GM12878 (cell line): ENCODE data around the gene ARSA. TPM values are rescaled to one million over a fixed set of nuclear protein-coding genes. Genes with fewer than 3 reads are reported as not detected.

Experiments used
- EP300 ChIP-seq, 2 experiments: fragments of 150-350 bp in 1 of 2; IDR thresholded peaks; 2 replicates each; pipeline ENCODE4 v1.6.1; 2011 to 2012; ENCODE audit warnings: low read depth in 2 of 2, low read length in 2 of 2, borderline replicate concordance in 1 of 2, improper control_type of control experiment in 1 of 2, inconsistent platforms in 1 of 2; ENCODE audit not compliant: control insufficient read depth in 1 of 2
- GABPA ChIP-seq: IDR thresholded peaks from 2 replicates; pipeline ENCODE4 v1.6.1; 2014; ENCODE audit warnings: antibody characterized with exemption, low read depth, mild to moderate bottlenecking, inconsistent platforms
- HCFC1 ChIP-seq: fragments of 150-350 bp; IDR thresholded peaks from 2 replicates; pipeline ENCODE4 v1.6.1; 2014; ENCODE audit warnings: low read length
- IRF4 ChIP-seq: IDR thresholded peaks from 2 replicates; pipeline ENCODE4 v1.6.1; 2011; ENCODE audit warnings: low read depth, low read length
- JUND ChIP-seq: IDR thresholded peaks from 2 replicates; pipeline ENCODE4 v1.6.1; 2012; ENCODE audit warnings: low read depth, mild to moderate bottlenecking, low read length, improper control_type of control experiment, moderate library complexity
- MEF2A ChIP-seq: IDR thresholded peaks from 2 replicates; pipeline ENCODE4 v1.6.1; 2011; ENCODE audit warnings: low read depth, mild to moderate bottlenecking, low read length, moderate library complexity; ENCODE audit not compliant: insufficient read depth
- MEF2B ChIP-seq: fragments of 450-650 bp; IDR thresholded peaks from 2 replicates; pipeline ENCODE4 v1.6.1; 2018; ENCODE audit warnings: mild to moderate bottlenecking, moderate library complexity; ENCODE audit not compliant: partially characterized antibody, poor library complexity, severe bottlenecking
- MXI1 ChIP-seq: fragments of 150-350 bp; IDR thresholded peaks from 2 replicates; pipeline ENCODE4 v1.6.1; 2011; ENCODE audit warnings: low read depth, mild to moderate bottlenecking, inconsistent platforms, low read length, improper control_type of control experiment
- MYC ChIP-seq: IDR thresholded peaks from 2 replicates; pipeline ENCODE4 v1.6.1; 2011; ENCODE audit warnings: mild to moderate bottlenecking, low read length, moderate library complexity, inconsistent platforms; ENCODE audit not compliant: insufficient read depth, insufficient replicate concordance, insufficient read length, severe bottlenecking
- PML ChIP-seq: IDR thresholded peaks from 2 replicates; pipeline ENCODE4 v1.6.1; 2012; ENCODE audit warnings: low read length, inconsistent platforms
- RELA ChIP-seq: fragments of 450-650 bp; IDR thresholded peaks from 2 replicates; pipeline ENCODE4 v1.8.0; 2014; ENCODE audit warnings: borderline replicate concordance; ENCODE audit not compliant: partially characterized antibody
- SUZ12 ChIP-seq: fragments of 200-600 bp; sonication (generic); IDR thresholded peaks from one replicate; pipeline ENCODE4 v1.6.1; 2018; ENCODE audit warnings: antibody characterized with exemption, mild to moderate bottlenecking; ENCODE audit not compliant: unreplicated experiment
- WRNIP1 ChIP-seq: IDR thresholded peaks from 2 replicates; pipeline ENCODE4 v1.6.1; 2011; ENCODE audit warnings: low read depth, low read length, improper control_type of control experiment, borderline replicate concordance
- ZNF274 ChIP-seq: IDR thresholded peaks from one replicate; pipeline ENCODE4 v1.8.0; 2011; ENCODE audit not compliant: insufficient read length, insufficient read depth
- ZSCAN29 ChIP-seq: fragments of 450-650 bp; IDR thresholded peaks from 2 replicates; pipeline ENCODE4 v1.6.1; 2017; ENCODE audit warnings: mild to moderate bottlenecking, moderate library complexity
- polyA plus RNA-seq, 11 experiments: library from polyadenylated mRNA; depleted of rRNA in 4 of 11; unstranded in 6 of 11; stranded (reverse) in 5 of 11; fragments of >200 nt; fragmentation: Nextera tagmentation in 4 of 11; fragmentation: Illumina TruSeq in 1 of 11; extraction: Ambion mirVana in 4 of 11; extraction: Trizol in 1 of 11; gene quantifications; 1 replicate in 1 of 11; 2 replicates in 10 of 11; pipeline versions ENCODE4 v1.2.1 to v1.2.3, GENCODE V29; 2011 to 2016; ENCODE audit warnings: inconsistent platforms in 2 of 11, missing spikeins in 2 of 11, low read depth in 1 of 11
- total RNA-seq, 4 experiments: library from RNA; depleted of rRNA in 3 of 4; stranded (reverse); fragments of >200 nt in 3 of 4; fragmentation: Illumina TruSeq in 1 of 4; extraction: Trizol in 1 of 4; gene quantifications; 2 replicates each; pipeline versions ENCODE4 v1.2.1 to v1.2.3, GENCODE V29; 2013 to 2021
- TF ChIP-seq, protein P1 (sequence below): fragments of 450-650 bp; IDR thresholded peaks from 2 replicates; pipeline ENCODE4 v1.6.1; 2014; ENCODE audit warnings: mild to moderate bottlenecking
- TF ChIP-seq, protein P2 (sequence below): IDR thresholded peaks from 2 replicates; pipeline ENCODE4 v1.6.1; 2012; ENCODE audit warnings: low read length, inconsistent platforms
- TF ChIP-seq, protein P3 (sequence below), 3 experiments: IDR thresholded peaks in 2 of 3; conservative IDR thresholded peaks in 1 of 3; 2 replicates each; pipeline ENCODE4 v1.5.1; 2011; ENCODE audit warnings: low read depth in 3 of 3, low read length in 3 of 3, mild to moderate bottlenecking in 3 of 3, control low read depth in 2 of 3, moderate library complexity in 2 of 3, inconsistent platforms in 1 of 3, mixed read lengths in 1 of 3; ENCODE audit not compliant: control insufficient read depth in 2 of 3, insufficient read depth in 1 of 3; ENCODE audit errors: extremely low read depth in 1 of 3
- TF ChIP-seq, protein P4 (sequence below): fragments of 450-650 bp; IDR thresholded peaks from 2 replicates; pipeline ENCODE4 v1.6.1; 2017; ENCODE audit warnings: low read depth, mild to moderate bottlenecking, moderate library complexity
- TF ChIP-seq, protein P5 (sequence below): IDR thresholded peaks from 2 replicates; pipeline ENCODE4 v1.6.1; 2012; ENCODE audit warnings: low read depth, low read length, improper control_type of control experiment

ARSA gene
- total and polyA plus RNA-seq, 10 of the 15 experiments (the other 5 are each of a cell fraction or from before 2014, with no cell fraction given) = 0.39 to 26.3 (median 9.8) TPM

DNA sequence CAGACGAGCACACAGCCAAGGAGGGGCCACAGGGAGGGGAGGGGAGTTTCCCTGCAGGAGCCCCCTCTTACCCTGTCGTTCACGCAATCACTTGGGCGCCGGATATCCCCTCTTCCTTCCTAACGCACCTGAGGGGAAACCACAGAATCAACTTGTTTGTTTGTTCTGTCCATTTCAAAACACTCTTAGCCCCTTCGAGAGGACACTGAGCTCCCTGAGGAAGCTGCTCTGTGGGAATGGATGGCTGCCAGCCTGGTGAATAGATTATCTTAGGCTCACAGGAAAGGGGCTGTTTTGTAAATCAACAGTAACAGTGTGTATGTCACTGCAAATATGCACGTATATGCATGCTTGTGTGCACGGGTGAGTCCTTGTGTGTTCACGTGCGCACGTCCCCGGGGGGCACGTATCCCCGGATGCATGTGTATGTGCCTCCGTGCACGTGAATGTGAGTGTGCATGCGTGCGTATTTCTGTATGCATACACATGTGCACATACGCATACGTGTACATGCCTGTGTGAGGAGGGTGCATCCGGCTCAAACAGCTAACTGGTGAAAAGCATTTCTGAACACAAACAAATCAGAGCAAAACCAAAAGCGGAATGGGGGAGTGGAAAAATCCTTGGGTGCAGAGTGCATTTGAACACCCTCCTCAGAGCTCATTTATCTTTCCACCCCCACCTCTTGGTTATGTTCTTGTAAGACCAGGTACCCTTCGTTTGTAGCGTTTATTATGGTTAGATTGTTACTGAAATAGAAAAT, 7.2 kb downstream of the ARSA start (continued):
- TF ChIP-seq, protein P1, sequence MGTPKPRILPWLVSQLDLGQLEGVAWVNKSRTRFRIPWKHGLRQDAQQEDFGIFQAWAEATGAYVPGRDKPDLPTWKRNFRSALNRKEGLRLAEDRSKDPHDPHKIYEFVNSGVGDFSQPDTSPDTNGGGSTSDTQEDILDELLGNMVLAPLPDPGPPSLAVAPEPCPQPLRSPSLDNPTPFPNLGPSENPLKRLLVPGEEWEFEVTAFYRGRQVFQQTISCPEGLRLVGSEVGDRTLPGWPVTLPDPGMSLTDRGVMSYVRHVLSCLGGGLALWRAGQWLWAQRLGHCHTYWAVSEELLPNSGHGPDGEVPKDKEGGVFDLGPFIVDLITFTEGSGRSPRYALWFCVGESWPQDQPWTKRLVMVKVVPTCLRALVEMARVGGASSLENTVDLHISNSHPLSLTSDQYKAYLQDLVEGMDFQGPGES = no peak
- TF ChIP-seq, protein P2, sequence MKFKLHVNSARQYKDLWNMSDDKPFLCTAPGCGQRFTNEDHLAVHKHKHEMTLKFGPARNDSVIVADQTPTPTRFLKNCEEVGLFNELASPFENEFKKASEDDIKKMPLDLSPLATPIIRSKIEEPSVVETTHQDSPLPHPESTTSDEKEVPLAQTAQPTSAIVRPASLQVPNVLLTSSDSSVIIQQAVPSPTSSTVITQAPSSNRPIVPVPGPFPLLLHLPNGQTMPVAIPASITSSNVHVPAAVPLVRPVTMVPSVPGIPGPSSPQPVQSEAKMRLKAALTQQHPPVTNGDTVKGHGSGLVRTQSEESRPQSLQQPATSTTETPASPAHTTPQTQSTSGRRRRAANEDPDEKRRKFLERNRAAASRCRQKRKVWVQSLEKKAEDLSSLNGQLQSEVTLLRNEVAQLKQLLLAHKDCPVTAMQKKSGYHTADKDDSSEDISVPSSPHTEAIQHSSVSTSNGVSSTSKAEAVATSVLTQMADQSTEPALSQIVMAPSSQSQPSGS = no peak; the same call in 1 of the 2 replicates
- TF ChIP-seq IRF4 (0 out of 2 replicates have a peak, but pooled peaks have one; percentile 30), RELA (no peak), JUND (no peak; the same call in 1 of the 2 replicates), MEF2B (peak; percentile 88), ZSCAN29 (no peak), MEF2A (0 out of 2 replicates have a peak, but pooled peaks have one; percentile 13), WRNIP1 (0 out of 2 replicates have a peak, but pooled peaks have one; percentile 62), EP300 (IDR thresholded peaks at IDR 0.05; ENCODE audit: borderline replicate concordance in 1 of 2, control insufficient read depth in 1 of 2, low read depth in 2 of 2, low read length in 2 of 2) (no peak), PML (0 out of 2 replicates have a peak, but pooled peaks have one; percentile 45), SUZ12 (no peak), MXI1 (peak; percentile 93), MYC (peak; percentile 71), HCFC1 (no peak), ZNF274 (no peak), GABPA (no peak)
- TF ChIP-seq, protein P3, sequence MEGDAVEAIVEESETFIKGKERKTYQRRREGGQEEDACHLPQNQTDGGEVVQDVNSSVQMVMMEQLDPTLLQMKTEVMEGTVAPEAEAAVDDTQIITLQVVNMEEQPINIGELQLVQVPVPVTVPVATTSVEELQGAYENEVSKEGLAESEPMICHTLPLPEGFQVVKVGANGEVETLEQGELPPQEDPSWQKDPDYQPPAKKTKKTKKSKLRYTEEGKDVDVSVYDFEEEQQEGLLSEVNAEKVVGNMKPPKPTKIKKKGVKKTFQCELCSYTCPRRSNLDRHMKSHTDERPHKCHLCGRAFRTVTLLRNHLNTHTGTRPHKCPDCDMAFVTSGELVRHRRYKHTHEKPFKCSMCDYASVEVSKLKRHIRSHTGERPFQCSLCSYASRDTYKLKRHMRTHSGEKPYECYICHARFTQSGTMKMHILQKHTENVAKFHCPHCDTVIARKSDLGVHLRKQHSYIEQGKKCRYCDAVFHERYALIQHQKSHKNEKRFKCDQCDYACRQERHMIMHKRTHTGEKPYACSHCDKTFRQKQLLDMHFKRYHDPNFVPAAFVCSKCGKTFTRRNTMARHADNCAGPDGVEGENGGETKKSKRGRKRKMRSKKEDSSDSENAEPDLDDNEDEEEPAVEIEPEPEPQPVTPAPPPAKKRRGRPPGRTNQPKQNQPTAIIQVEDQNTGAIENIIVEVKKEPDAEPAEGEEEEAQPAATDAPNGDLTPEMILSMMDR (IDR thresholded peaks at IDR 0.05 in 2 of 3, conservative IDR thresholded peaks at IDR 0.05 in 1 of 3; ENCODE audit: control insufficient read depth in 2 of 3, extremely low read depth in 1 of 3, insufficient read depth in 1 of 3, low read depth in 3 of 3, low read length in 3 of 3) = peak in 1 of 3 experiments; percentile 74; a peak in 2 of 6 replicates
- TF ChIP-seq, protein P4, sequence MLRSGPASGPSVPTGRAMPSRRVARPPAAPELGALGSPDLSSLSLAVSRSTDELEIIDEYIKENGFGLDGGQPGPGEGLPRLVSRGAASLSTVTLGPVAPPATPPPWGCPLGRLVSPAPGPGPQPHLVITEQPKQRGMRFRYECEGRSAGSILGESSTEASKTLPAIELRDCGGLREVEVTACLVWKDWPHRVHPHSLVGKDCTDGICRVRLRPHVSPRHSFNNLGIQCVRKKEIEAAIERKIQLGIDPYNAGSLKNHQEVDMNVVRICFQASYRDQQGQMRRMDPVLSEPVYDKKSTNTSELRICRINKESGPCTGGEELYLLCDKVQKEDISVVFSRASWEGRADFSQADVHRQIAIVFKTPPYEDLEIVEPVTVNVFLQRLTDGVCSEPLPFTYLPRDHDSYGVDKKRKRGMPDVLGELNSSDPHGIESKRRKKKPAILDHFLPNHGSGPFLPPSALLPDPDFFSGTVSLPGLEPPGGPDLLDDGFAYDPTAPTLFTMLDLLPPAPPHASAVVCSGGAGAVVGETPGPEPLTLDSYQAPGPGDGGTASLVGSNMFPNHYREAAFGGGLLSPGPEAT = peak; percentile 37; the same call in 1 of the 2 replicates
- TF ChIP-seq, protein P5, sequence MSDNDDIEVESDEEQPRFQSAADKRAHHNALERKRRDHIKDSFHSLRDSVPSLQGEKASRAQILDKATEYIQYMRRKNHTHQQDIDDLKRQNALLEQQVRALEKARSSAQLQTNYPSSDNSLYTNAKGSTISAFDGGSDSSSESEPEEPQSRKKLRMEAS = no peak; the same call in none of the 2 replicates
